Astrocyte (in vitro differentiated cells and primary cell): ENCODE results near the gene NR2C2. TPM values are rescaled to one million over a fixed set of nuclear protein-coding genes. Genes with fewer than 3 reads are reported as not detected.
A peak's percentile ranks its signal among the peaks of the same experiment; 100 is the strongest.

ENCODE experiments used
- DNase-seq: peaks from one replicate; pipeline ENCODE4 v3.0.0-alpha.2; 2010; ENCODE audit warnings: low read depth
- FAIRE-seq: peaks from 2 replicates; lab custom pipeline; 2011; peaks lifted over from hg19 to GRCh38; lab: Jason Lieb, UNC
- H2AFZ ChIP-seq: 2 replicates; pipeline ENCODE4 v1.6.0; 2012; ENCODE audit warnings: low read depth, low read length, inconsistent platforms
- H3K27ac ChIP-seq: 2 replicates; pipeline ENCODE4 v1.5.1; 2011; ENCODE audit warnings: low read depth, low read length, inconsistent platforms
- H3K27me3 ChIP-seq: 2 replicates; pipeline ENCODE4 v1.6.0; 2011; ENCODE audit warnings: low read length, inconsistent platforms; ENCODE audit not compliant: insufficient read depth
- H3K36me3 ChIP-seq: 2 replicates; pipeline ENCODE4 v1.5.1; 2011; ENCODE audit warnings: low read length, inconsistent platforms; ENCODE audit not compliant: insufficient read depth
- H3K4me1 ChIP-seq: 2 replicates; pipeline ENCODE4 v1.5.1; 2011; ENCODE audit warnings: low read length, inconsistent platforms; ENCODE audit not compliant: insufficient read depth
- H3K4me2 ChIP-seq: 2 replicates; pipeline ENCODE4 v1.6.0; 2012; ENCODE audit warnings: low read length, inconsistent platforms
- H3K4me3 ChIP-seq: 2 replicates; pipeline ENCODE4 v1.5.1; 2011; ENCODE audit warnings: low read depth, mild to moderate bottlenecking, low read length, inconsistent platforms; ENCODE audit not compliant: insufficient read depth
- H3K79me2 ChIP-seq: 2 replicates; pipeline ENCODE4 v1.6.0; 2012; ENCODE audit warnings: mild to moderate bottlenecking, low read length, inconsistent platforms; ENCODE audit not compliant: insufficient read depth
- H3K9ac ChIP-seq: 2 replicates; pipeline ENCODE4 v1.6.0; 2012; ENCODE audit warnings: mild to moderate bottlenecking, low read length, inconsistent platforms
- H3K9me3 ChIP-seq: 2 replicates; pipeline ENCODE4 v1.5.1; 2012; ENCODE audit warnings: low read depth, mild to moderate bottlenecking, low read length, inconsistent platforms; ENCODE audit not compliant: insufficient read depth
- H4K20me1 ChIP-seq: 2 replicates; pipeline ENCODE4 v1.6.0; 2012; ENCODE audit warnings: low read length, inconsistent platforms; ENCODE audit not compliant: insufficient read depth
- H3K27ac Mint-ChIP-seq: one replicate; pipeline ENCODE4 v1.8.0; 2021; ENCODE audit warnings: mild to moderate bottlenecking, mixed read lengths; ENCODE audit not compliant: unreplicated experiment
- H3K27me3 Mint-ChIP-seq: one replicate; pipeline ENCODE4 v1.8.0; 2021; ENCODE audit warnings: low read depth, mixed read lengths; ENCODE audit not compliant: unreplicated experiment
- H3K36me3 Mint-ChIP-seq: one replicate; pipeline ENCODE4 v1.8.0; 2021; ENCODE audit warnings: low read depth, mixed read lengths; ENCODE audit not compliant: unreplicated experiment
- H3K4me1 Mint-ChIP-seq: one replicate; pipeline ENCODE4 v1.8.0; 2021; ENCODE audit warnings: low read depth, mixed read lengths; ENCODE audit not compliant: unreplicated experiment
- H3K4me3 Mint-ChIP-seq: one replicate; pipeline ENCODE4 v1.8.0; 2021; ENCODE audit warnings: mild to moderate bottlenecking, moderate library complexity, mixed read lengths; ENCODE audit not compliant: unreplicated experiment
- H3K9me3 Mint-ChIP-seq: one replicate; pipeline ENCODE4 v1.8.0; 2021; ENCODE audit warnings: mild to moderate bottlenecking, mixed read lengths; ENCODE audit not compliant: unreplicated experiment
- CTCF ChIP-seq: IDR thresholded peaks from 2 replicates; pipeline ENCODE4 v1.5.1; 2011; ENCODE audit warnings: low read depth, mild to moderate bottlenecking, inconsistent platforms, low read length, moderate library complexity; ENCODE audit not compliant: insufficient read depth
- EZH2 ChIP-seq: IDR thresholded peaks from 2 replicates; pipeline ENCODE4 v1.6.1; 2012; ENCODE audit warnings: mild to moderate bottlenecking, low read length, inconsistent platforms; ENCODE audit not compliant: insufficient read depth
- total RNA-seq: library from RNA; stranded (reverse); gene quantifications from 2 replicates; pipeline ENCODE4 v1.2.1, GENCODE V29; 2021

NR2C2 gene
- total RNA-seq, 1 donor from 2014 or later: 36.3 TPM

GRCh38 chr3:14913926-14914778 lies 33.2 kb upstream of the NR2C2 start:
- no peak overlapping the region for H3K4me2 ChIP-seq
- Mint-ChIP-seq H3K36me3 (peaks cover 2% of the 10 kb centered on the region), H3K27me3 (peaks cover 44% of the 10 kb centered on the region), H3K4me1 (peaks cover 3% of the 10 kb centered on the region), H3K4me3 (no peak overlapping the region), H3K27ac (no peak overlapping the region), H3K9me3 (peaks cover 5% of the 10 kb centered on the region)
- no peaks in the 10 kb centered on the region for H3K36me3 ChIP-seq
- H3K27ac ChIP-seq: no peak overlapping the region
- no peak overlapping the region for H2AFZ ChIP-seq
- TF ChIP-seq EZH2 (no peak), CTCF (no peak)
- no peak overlapping the region for H3K4me3 ChIP-seq
- no peak overlapping the region for H3K9ac ChIP-seq
- DNase-seq: no peak
- H3K9me3 ChIP-seq: no peaks in the 10 kb centered on the region
- no peaks in the 10 kb centered on the region for H4K20me1 ChIP-seq
- peaks cover 13% of the 10 kb centered on the region for H3K27me3 ChIP-seq
- H3K4me1 ChIP-seq: no peaks in the 10 kb centered on the region
- FAIRE-seq: no peak
- H3K79me2 ChIP-seq: no peaks in the 10 kb centered on the region

GRCh38 chr3:14914779-14915117 lies 32.6 kb upstream of the NR2C2 start:
- TF ChIP-seq CTCF (no peak), EZH2 (no peak)
- H2AFZ ChIP-seq: no peak overlapping the region
- no peaks in the 10 kb centered on the region for H3K4me1 ChIP-seq
- no peaks in the 10 kb centered on the region for H3K36me3 ChIP-seq
- no peaks in the 10 kb centered on the region for H3K9me3 ChIP-seq
- peaks cover 5% of the 10 kb centered on the region for H3K9me3 Mint-ChIP-seq
- H3K9ac ChIP-seq: no peak overlapping the region
- no peak overlapping the region for H3K4me2 ChIP-seq
- H3K27ac Mint-ChIP-seq: peak overlapping the region; percentile 58
- H3K4me3 ChIP-seq: no peak overlapping the region
- H3K27me3 Mint-ChIP-seq: peaks cover 44% of the 10 kb centered on the region
- H3K4me3 Mint-ChIP-seq: no peak overlapping the region
- H3K27me3 ChIP-seq: peaks cover 13% of the 10 kb centered on the region
- FAIRE-seq (no peak), DNase-seq (no peak)
- no peaks in the 10 kb centered on the region for H3K79me2 ChIP-seq
- H3K27ac ChIP-seq: no peak overlapping the region
- peaks cover 3% of the 10 kb centered on the region for H3K4me1 Mint-ChIP-seq
- peaks cover 2% of the 10 kb centered on the region for H3K36me3 Mint-ChIP-seq
- H4K20me1 ChIP-seq: no peaks in the 10 kb centered on the region

GRCh38 chr3:14915636-14916222 lies 31.7 kb upstream of the NR2C2 start:
- Mint-ChIP-seq H3K9me3 (peaks cover 5% of the 10 kb centered on the region), H3K27me3 (peaks cover 43% of the 10 kb centered on the region), H3K4me3 (peak overlapping the region; percentile 20), H3K4me1 (peaks cover 5% of the 10 kb centered on the region), H3K36me3 (peaks cover 2% of the 10 kb centered on the region), H3K27ac (no peak overlapping the region)
- Histone ChIP-seq H4K20me1 (no peaks in the 10 kb centered on the region), H3K9ac (no peak overlapping the region), H3K4me3 (no peak overlapping the region), H3K27ac (no peak overlapping the region), H3K9me3 (no peaks in the 10 kb centered on the region), H3K79me2 (no peaks in the 10 kb centered on the region), H3K4me2 (no peak overlapping the region), H2AFZ (no peak overlapping the region), H3K27me3 (peaks cover 13% of the 10 kb centered on the region), H3K36me3 (no peaks in the 10 kb centered on the region), H3K4me1 (peaks cover under 1% of the 10 kb centered on the region)
- FAIRE-seq (no peak), DNase-seq (no peak)
- TF ChIP-seq EZH2: no peak
- no peak for TF ChIP-seq CTCF
